ENCODE data around the gene PIK3C3.

PIK3C3 gene

DNA sequence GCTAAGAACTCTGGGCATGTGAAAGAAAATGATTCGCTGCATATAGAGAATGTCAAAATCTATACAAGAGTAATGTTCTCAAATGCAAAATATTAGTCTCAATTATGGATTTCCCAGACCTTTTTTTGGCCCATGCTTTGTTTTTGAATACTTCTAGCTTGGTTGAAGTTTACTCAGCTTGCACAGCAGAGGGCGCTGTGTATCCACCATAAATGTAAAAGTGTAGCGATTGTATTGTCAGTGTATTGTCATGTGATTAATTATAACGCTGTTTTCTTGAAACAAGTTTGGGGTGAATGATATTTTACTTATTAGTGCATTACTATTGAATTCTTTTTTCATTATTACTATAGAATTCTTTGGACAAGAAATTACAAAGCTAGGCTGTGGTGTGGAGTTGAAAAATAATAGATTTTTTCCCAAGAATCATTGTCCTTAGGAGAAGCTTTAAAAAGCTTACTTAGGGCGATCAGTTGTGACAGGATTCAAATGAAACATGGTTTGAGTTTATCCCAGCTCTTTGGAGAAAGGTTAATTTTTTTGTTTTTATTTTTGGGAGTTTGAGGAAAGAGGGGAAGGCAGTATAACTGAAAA, 98.3 kb downstream of the PIK3C3 start:
- no peaks in the 10 kb centered on the region for H3K9me3 ChIP-seq (ENCODE audit: control insufficient read depth, insufficient read depth, low read length)
- TF ChIP-seq EZH2phosphoT487 (IDR thresholded peaks at IDR 0.05; ENCODE audit: borderline replicate concordance, low read length), result no peak
- TF ChIP-seq, protein P1, sequence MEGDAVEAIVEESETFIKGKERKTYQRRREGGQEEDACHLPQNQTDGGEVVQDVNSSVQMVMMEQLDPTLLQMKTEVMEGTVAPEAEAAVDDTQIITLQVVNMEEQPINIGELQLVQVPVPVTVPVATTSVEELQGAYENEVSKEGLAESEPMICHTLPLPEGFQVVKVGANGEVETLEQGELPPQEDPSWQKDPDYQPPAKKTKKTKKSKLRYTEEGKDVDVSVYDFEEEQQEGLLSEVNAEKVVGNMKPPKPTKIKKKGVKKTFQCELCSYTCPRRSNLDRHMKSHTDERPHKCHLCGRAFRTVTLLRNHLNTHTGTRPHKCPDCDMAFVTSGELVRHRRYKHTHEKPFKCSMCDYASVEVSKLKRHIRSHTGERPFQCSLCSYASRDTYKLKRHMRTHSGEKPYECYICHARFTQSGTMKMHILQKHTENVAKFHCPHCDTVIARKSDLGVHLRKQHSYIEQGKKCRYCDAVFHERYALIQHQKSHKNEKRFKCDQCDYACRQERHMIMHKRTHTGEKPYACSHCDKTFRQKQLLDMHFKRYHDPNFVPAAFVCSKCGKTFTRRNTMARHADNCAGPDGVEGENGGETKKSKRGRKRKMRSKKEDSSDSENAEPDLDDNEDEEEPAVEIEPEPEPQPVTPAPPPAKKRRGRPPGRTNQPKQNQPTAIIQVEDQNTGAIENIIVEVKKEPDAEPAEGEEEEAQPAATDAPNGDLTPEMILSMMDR (IDR thresholded peaks at IDR 0.05; ENCODE audit: low read depth, low read length, poor library complexity, severe bottlenecking), result peak; percentile 82
- H3K4me3 ChIP-seq (ENCODE audit: low read length), result no peak overlapping the region
- H3K4me2 ChIP-seq (ENCODE audit: low read length), result no peak overlapping the region; the same call in 1 of the 2 replicates
- no peaks in the 10 kb centered on the region for H3K9me2 ChIP-seq (replicated peaks; ENCODE audit: control insufficient read depth, low read length)
- no peaks in the 10 kb centered on the region for H3K79me2 ChIP-seq (ENCODE audit: control insufficient read depth, low read length)
- 0 out of 2 replicates have a peak, but pooled peaks cover 4% of the 10 kb centered on the region for H3K36me3 ChIP-seq (ENCODE audit: control insufficient read depth, low read length)
- peaks cover 7% of the 10 kb centered on the region; the same call in 1 of the 2 replicates for H3K4me1 ChIP-seq (ENCODE audit: control insufficient read depth, low read length)
- no peaks in the 10 kb centered on the region for H3K27me3 ChIP-seq (ENCODE audit: control insufficient read depth, low read length)
- no peaks in the 10 kb centered on the region for H4K20me1 ChIP-seq (ENCODE audit: control insufficient read depth, insufficient read depth, low read depth, low read length)
- H3K27ac ChIP-seq (ENCODE audit: low read depth, low read length), result no peak overlapping the region
- H3F3A ChIP-seq (ENCODE audit: control insufficient read depth, insufficient read depth), result no peaks in the 10 kb centered on the region

DNA sequence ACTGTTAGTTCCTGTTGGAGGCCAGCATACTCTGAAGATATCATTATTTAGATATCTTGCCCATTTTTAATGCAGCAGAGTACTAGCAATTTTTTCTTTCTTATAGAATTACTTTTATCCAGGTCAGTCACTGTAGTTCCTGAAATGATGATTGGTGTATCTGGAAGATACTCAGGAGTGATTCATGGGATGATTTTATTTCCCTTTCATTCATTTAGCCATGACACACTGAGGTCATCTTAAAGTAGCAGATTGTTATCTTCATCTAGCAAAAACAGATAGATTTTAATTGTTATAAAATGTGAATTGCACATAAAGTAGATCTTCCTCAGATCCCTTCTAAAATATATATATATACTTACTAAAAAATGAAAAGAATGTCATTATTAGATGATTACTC, 109.1 kb downstream of the PIK3C3 start:
- Histone ChIP-seq H3K9me3 (ENCODE audit: control insufficient read depth, insufficient read depth, low read length) (no peaks in the 10 kb centered on the region), H3K4me1 (ENCODE audit: control insufficient read depth, low read length) (no peaks in the 10 kb centered on the region), H3F3A (ENCODE audit: control insufficient read depth, insufficient read depth) (no peaks in the 10 kb centered on the region), H3K4me2 (ENCODE audit: low read length) (no peak overlapping the region), H3K27me3 (ENCODE audit: control insufficient read depth, low read length) (no peaks in the 10 kb centered on the region), H3K9me2 (replicated peaks; ENCODE audit: control insufficient read depth, low read length) (no peaks in the 10 kb centered on the region), H3K36me3 (ENCODE audit: control insufficient read depth, low read length) (no peaks in the 10 kb centered on the region), H3K27ac (ENCODE audit: low read depth, low read length) (no peak overlapping the region), H3K79me2 (ENCODE audit: control insufficient read depth, low read length) (no peaks in the 10 kb centered on the region), H3K4me3 (ENCODE audit: low read length) (no peak overlapping the region), H4K20me1 (ENCODE audit: control insufficient read depth, insufficient read depth, low read depth, low read length) (no peaks in the 10 kb centered on the region; the same call in 1 of the 2 replicates)
- TF ChIP-seq, protein P1 (IDR thresholded peaks at IDR 0.05; ENCODE audit: low read depth, low read length, poor library complexity, severe bottlenecking), result no peak
- TF ChIP-seq EZH2phosphoT487 (IDR thresholded peaks at IDR 0.05; ENCODE audit: borderline replicate concordance, low read length), result no peak

DNA sequence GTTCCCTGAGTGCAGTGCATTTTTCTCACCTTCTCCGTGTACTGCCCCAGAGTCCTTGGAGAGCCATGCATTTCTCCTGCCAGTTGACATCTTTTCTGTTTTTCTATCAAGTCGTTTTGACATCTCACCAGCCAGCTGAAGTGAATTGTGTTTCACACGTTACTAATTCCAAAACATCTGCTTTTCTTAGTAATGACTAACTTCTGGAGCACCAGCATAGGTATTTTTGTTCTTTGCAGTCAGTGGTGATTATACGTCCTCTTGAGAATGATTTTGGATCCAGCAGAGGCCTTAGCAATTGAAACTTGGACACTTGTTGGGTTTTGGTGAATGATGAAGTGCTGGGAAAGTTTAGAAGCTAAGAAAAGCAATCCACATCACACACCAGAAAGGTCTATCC, 112.5 kb downstream of the PIK3C3 start:
- no peaks in the 10 kb centered on the region for H3K9me3 ChIP-seq (ENCODE audit: control insufficient read depth, insufficient read depth, low read length)
- no peak overlapping the region for H3K27ac ChIP-seq (ENCODE audit: low read depth, low read length)
- no peaks in the 10 kb centered on the region for H3F3A ChIP-seq (ENCODE audit: control insufficient read depth, insufficient read depth)
- H3K79me2 ChIP-seq (ENCODE audit: control insufficient read depth, low read length), result no peaks in the 10 kb centered on the region
- no peaks in the 10 kb centered on the region for H3K36me3 ChIP-seq (ENCODE audit: control insufficient read depth, low read length)
- no peaks in the 10 kb centered on the region for H3K4me1 ChIP-seq (ENCODE audit: control insufficient read depth, low read length)
- H3K4me2 ChIP-seq (ENCODE audit: low read length), result no peak overlapping the region
- no peaks in the 10 kb centered on the region for H3K27me3 ChIP-seq (ENCODE audit: control insufficient read depth, low read length)
- TF ChIP-seq, protein P1 (IDR thresholded peaks at IDR 0.05; ENCODE audit: low read depth, low read length, poor library complexity, severe bottlenecking), result no peak
- no peak for TF ChIP-seq EZH2phosphoT487 (IDR thresholded peaks at IDR 0.05; ENCODE audit: borderline replicate concordance, low read length)
- H3K9me2 ChIP-seq (replicated peaks; ENCODE audit: control insufficient read depth, low read length), result no peaks in the 10 kb centered on the region
- no peaks in the 10 kb centered on the region; the same call in 1 of the 2 replicates for H4K20me1 ChIP-seq (ENCODE audit: control insufficient read depth, insufficient read depth, low read depth, low read length)
- no peak overlapping the region for H3K4me3 ChIP-seq (ENCODE audit: low read length)
